Liver (tissue), 9 donors: ENCODE data around the gene KNDC1. TPM values are rescaled to one million over a fixed set of nuclear protein-coding genes. Genes with fewer than 3 reads are reported as not detected.

Source experiments
- DNase-seq: peaks from one replicate; pipeline ENCODE4 v3.0.0-alpha.2; 2017; ENCODE audit warnings: low spot score
- H3K27ac ChIP-seq, 2 donors: one replicate each; pipeline ENCODE4 v1.7.0; 2013; ENCODE audit warnings: inconsistent platforms in 2 of 2, low read length in 2 of 2, control low read depth in 1 of 2, low read depth in 1 of 2, mild to moderate bottlenecking in 1 of 2
- H3K27me3 ChIP-seq, 4 donors: one replicate each; pipeline versions ENCODE4 v1.6.1 to v1.7.0; 2013; ENCODE audit warnings: low read length in 3 of 4, inconsistent platforms in 1 of 4, mild to moderate bottlenecking in 1 of 4, moderate library complexity in 1 of 4; ENCODE audit not compliant: control insufficient read depth in 4 of 4, insufficient read depth in 4 of 4
- H3K36me3 ChIP-seq, 4 donors: one replicate each; pipeline versions ENCODE4 v1.6.1 to v1.7.0; 2013; ENCODE audit warnings: low read length in 3 of 4, mild to moderate bottlenecking in 3 of 4, low read depth in 1 of 4, moderate library complexity in 1 of 4; ENCODE audit not compliant: control insufficient read depth in 4 of 4, insufficient read depth in 3 of 4
- H3K4me1 ChIP-seq, 4 donors: one replicate each; pipeline versions ENCODE4 v1.6.1 to v1.7.0; 2013; ENCODE audit warnings: low read length in 3 of 4, mild to moderate bottlenecking in 3 of 4, moderate library complexity in 1 of 4; ENCODE audit not compliant: control insufficient read depth in 4 of 4, insufficient read depth in 4 of 4
- H3K4me3 ChIP-seq, 3 donors: one replicate each; pipeline versions ENCODE4 v1.6.1 to v1.7.0; 2013; ENCODE audit warnings: low read length in 3 of 3, control low read depth in 1 of 3, low read depth in 1 of 3, mild to moderate bottlenecking in 1 of 3
- H3K9ac ChIP-seq, 2 donors: one replicate each; pipeline ENCODE4 v1.7.0; 2013; ENCODE audit warnings: low read length in 2 of 2, mild to moderate bottlenecking in 2 of 2, moderate library complexity in 2 of 2, control low read depth in 1 of 2, low read depth in 1 of 2
- H3K9me3 ChIP-seq, 4 donors: one replicate each; pipeline versions ENCODE4 v1.6.1 to v1.7.0; 2013; ENCODE audit warnings: low read length in 3 of 4; ENCODE audit not compliant: control insufficient read depth in 4 of 4
- CTCF ChIP-seq: fragments of 150-350 bp; IDR thresholded peaks from 2 replicates; pipeline ENCODE4 v1.5.1; 2017; ENCODE audit warnings: improper control_type of control experiment, low read depth, low read length; ENCODE audit not compliant: missing input control
- FOXA2 ChIP-seq: IDR thresholded peaks from 2 replicates; pipeline ENCODE4 v1.6.1; 2016; ENCODE audit warnings: antibody characterized with exemption
- MAX ChIP-seq: IDR thresholded peaks from 2 replicates; pipeline ENCODE4 v1.6.1; 2016; ENCODE audit warnings: antibody characterized with exemption
- RXRA ChIP-seq, 2 donors: IDR thresholded peaks; 2 replicates each; pipeline ENCODE4 v1.6.1; 2017 to 2018; ENCODE audit warnings: antibody characterized with exemption in 2 of 2, mild to moderate bottlenecking in 1 of 2
- YY1 ChIP-seq: IDR thresholded peaks from 2 replicates; pipeline ENCODE4 v1.6.1; 2016; ENCODE audit warnings: antibody characterized with exemption, mild to moderate bottlenecking
- WGBS: extraction: QIAGEN DNeasy Blood & Tissue Kit; methylation state at CpG from one replicate; pipeline ENCODE4 v1.1.7; 2013; 5-methylcytosine and 5-hydroxymethylcytosine counted together
- polyA plus RNA-seq, 2 donors: library from polyadenylated mRNA; stranded (reverse) in 1 of 2; unstranded in 1 of 2; fragments of 200-250 nt in 1 of 2; fragments of >200 nt in 1 of 2; fragmentation: Nextera tagmentation in 1 of 2; extraction: Ambion mirVana in 1 of 2; gene quantifications; one replicate each; pipeline versions ENCODE4 v1.2.1 to v1.2.3, GENCODE V29; 2013 to 2015
- total RNA-seq, 2 donors: library from RNA; depleted of rRNA; stranded (reverse); fragments of >200 nt; gene quantifications; one replicate each; pipeline ENCODE4 v1.2.3, GENCODE V29; 2014
- TF ChIP-seq, protein P1 (sequence below): IDR thresholded peaks from 2 replicates; pipeline ENCODE4 v1.6.1; 2016; ENCODE audit warnings: antibody characterized with exemption
- TF ChIP-seq, protein P2 (sequence below): IDR thresholded peaks from 2 replicates; pipeline ENCODE4 v1.6.1; 2016; ENCODE audit warnings: antibody characterized with exemption, mild to moderate bottlenecking
- donor health status: healthy.
- donor health status: healthy.
- donor health status: healthy.
- donor health status: healthy.
- donor health status: healthy.

Gene KNDC1
- total and polyA plus RNA-seq, 4 donors, result 0.53 to 12.9 (median 4.3) TPM

DNA sequence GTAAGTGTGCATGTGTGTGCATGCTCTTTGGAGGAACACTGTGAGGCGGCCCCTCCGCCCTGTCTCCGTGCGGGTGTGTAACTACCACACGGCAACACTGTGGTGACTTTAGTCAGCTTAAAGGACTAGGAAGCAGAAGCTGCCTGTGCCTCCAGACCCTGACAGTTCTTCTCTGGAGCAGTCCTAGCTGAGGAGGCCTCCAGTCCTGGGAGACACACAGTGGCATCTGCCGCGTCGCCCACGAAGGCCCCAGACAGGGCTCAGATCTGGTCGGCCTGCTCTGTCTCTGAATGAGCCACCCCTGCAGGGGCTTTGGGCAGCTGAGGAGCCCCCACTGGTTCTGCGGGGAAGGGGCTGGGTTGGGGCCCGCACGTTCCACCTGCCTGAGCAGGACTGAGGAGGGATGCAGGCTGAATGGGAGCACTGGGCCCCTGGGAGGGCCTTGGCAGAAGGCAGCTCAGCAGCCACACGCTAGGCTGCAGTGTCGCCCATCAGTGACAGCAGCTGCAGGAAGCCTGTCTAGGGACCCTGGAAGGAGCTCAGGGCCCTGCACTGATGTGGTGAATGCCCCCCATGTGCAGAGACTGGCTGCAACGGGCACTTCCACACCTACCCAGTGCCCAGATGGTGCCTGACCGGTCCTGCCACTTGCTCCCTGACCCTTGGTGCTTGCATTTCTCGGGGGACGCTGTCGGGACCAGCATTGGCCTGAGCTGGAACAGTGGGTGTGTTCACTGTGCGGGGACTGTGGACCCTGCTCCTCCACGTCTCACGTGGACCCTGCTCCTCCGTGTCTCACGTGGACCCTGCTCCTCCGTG is 27.3 kb upstream of the KNDC1 start (continued):
- TF ChIP-seq CTCF, result no peak

DNA sequence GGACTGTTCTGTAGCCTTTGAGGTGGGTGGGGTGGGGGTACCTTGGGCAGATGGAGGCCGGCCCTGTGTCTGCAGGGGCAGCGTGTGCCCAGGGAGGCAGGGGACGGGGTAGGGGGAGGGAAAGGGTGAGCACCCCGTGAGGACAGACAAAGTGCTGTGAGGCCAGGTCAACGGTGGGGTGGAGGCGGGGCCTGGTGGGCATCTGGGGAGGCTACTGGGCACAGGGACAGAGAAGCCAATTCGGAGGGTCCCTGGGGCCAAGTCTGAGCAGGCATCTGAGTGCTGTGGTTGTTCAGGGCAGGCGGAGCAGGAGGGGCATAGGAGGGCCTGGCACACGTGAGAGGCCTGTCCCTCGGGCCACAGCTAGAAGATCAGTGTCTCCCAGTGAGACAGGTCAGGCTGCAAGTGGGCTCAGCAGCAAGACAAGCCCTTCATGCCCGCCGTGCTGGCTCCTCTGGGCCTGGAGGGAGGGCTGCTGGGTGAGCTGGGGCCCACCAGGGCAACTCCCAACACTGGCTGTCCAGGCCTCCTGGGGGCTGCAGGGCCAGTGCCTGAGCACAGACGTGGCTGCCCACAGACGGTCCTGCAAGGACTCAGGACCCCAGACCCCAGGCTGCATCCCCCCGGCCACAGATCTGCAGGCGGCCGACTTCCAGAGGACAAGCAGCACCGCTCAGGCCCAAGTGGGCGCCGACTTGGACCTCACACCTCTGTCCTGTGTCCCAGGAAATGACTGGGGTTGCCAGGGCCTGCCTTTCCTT is 26.4 kb upstream of the KNDC1 start:
- H3K36me3 ChIP-seq, result no peaks in the 10 kb centered on the region
- no peak overlapping the region for H3K4me3 ChIP-seq
- H3K4me1 ChIP-seq, result no peaks in the 10 kb centered on the region
- no peak for DNase-seq
- no peaks in the 10 kb centered on the region for H3K27me3 ChIP-seq
- WGBS, result 84% methylated on average over 20 of the region's 20 CpGs
- no peaks in the 10 kb centered on the region for H3K9me3 ChIP-seq
- H3K9ac ChIP-seq, result no peak overlapping the region
- H3K27ac ChIP-seq, result no peak overlapping the region
- TF ChIP-seq FOXA2, result no peak
- TF ChIP-seq, protein P1, sequence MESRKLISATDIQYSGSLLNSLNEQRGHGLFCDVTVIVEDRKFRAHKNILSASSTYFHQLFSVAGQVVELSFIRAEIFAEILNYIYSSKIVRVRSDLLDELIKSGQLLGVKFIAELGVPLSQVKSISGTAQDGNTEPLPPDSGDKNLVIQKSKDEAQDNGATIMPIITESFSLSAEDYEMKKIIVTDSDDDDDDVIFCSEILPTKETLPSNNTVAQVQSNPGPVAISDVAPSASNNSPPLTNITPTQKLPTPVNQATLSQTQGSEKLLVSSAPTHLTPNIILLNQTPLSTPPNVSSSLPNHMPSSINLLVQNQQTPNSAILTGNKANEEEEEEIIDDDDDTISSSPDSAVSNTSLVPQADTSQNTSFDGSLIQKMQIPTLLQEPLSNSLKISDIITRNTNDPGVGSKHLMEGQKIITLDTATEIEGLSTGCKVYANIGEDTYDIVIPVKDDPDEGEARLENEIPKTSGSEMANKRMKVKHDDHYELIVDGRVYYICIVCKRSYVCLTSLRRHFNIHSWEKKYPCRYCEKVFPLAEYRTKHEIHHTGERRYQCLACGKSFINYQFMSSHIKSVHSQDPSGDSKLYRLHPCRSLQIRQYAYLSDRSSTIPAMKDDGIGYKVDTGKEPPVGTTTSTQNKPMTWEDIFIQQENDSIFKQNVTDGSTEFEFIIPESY, result no peak
- no peak for TF ChIP-seq CTCF
- TF ChIP-seq, protein P2, sequence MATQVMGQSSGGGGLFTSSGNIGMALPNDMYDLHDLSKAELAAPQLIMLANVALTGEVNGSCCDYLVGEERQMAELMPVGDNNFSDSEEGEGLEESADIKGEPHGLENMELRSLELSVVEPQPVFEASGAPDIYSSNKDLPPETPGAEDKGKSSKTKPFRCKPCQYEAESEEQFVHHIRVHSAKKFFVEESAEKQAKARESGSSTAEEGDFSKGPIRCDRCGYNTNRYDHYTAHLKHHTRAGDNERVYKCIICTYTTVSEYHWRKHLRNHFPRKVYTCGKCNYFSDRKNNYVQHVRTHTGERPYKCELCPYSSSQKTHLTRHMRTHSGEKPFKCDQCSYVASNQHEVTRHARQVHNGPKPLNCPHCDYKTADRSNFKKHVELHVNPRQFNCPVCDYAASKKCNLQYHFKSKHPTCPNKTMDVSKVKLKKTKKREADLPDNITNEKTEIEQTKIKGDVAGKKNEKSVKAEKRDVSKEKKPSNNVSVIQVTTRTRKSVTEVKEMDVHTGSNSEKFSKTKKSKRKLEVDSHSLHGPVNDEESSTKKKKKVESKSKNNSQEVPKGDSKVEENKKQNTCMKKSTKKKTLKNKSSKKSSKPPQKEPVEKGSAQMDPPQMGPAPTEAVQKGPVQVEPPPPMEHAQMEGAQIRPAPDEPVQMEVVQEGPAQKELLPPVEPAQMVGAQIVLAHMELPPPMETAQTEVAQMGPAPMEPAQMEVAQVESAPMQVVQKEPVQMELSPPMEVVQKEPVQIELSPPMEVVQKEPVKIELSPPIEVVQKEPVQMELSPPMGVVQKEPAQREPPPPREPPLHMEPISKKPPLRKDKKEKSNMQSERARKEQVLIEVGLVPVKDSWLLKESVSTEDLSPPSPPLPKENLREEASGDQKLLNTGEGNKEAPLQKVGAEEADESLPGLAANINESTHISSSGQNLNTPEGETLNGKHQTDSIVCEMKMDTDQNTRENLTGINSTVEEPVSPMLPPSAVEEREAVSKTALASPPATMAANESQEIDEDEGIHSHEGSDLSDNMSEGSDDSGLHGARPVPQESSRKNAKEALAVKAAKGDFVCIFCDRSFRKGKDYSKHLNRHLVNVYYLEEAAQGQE, result no peak
- no peak for TF ChIP-seq YY1
- TF ChIP-seq MAX, result no peak
- TF ChIP-seq RXRA (IDR thresholded peaks at IDR 0.05), result no peak
